PC-9 (cell line): ENCODE data around the gene SYNPR. TPM values are rescaled to one million over a fixed set of nuclear protein-coding genes. Genes with fewer than 3 reads are reported as not detected.

Source experiments
- BruUV-seq: library from RNA; stranded (reverse); fragments of 400-500 nt; replicated peaks from 2 replicates; lab custom pipeline; 2021; lab: Mats Ljungman, UMichigan
- CTCF ChIA-PET: fragments of 300-600 bp; sonication (Branson Sonifier 250); formaldehyde crosslinking; loops from one replicate; lab custom pipeline; 2022; ENCODE audit warnings: antibody characterized with exemption; lab: Charles Lee
- POLR2A ChIA-PET: fragments of 300-600 bp; sonication (Branson Sonifier 250); formaldehyde crosslinking; loops from one replicate; lab custom pipeline; 2022; ENCODE audit warnings: antibody characterized with exemption; ENCODE audit not compliant: unreplicated experiment; lab: Charles Lee
- DNase-seq, 2 experiments: peaks; one replicate each; pipeline versions ENCODE4 v3.0.0 to v3.0.0-alpha.2; 2015 to 2022; ENCODE audit warnings: mixed read lengths in 1 of 2
- H2AFZ ChIP-seq: fragments of 200-600 bp; sonication (generic); 2 replicates; pipeline ENCODE4 v1.8.1; 2017; ENCODE audit warnings: antibody characterized with exemption
- H3F3A ChIP-seq: fragments of 200-600 bp; sonication (generic); 2 replicates; pipeline ENCODE4 v1.8.1; 2017; ENCODE audit warnings: antibody characterized with exemption, mild to moderate bottlenecking, low read depth; ENCODE audit not compliant: insufficient read depth
- H3K27ac ChIP-seq: fragments of 200-600 bp; sonication (generic); 2 replicates; pipeline ENCODE4 v1.6.1; 2016; ENCODE audit warnings: mixed run types
- H3K27me3 ChIP-seq: fragments of 200-600 bp; sonication (generic); 2 replicates; pipeline ENCODE4 v1.6.1; 2016; ENCODE audit warnings: low read depth, mixed run types; ENCODE audit not compliant: insufficient read depth
- H3K36me3 ChIP-seq: fragments of 200-600 bp; sonication (generic); 2 replicates; pipeline ENCODE4 v1.6.1; 2016; ENCODE audit warnings: low read depth, mixed run types
- H3K4me1 ChIP-seq: fragments of 200-600 bp; sonication (generic); replicated peaks from 2 replicates; pipeline ENCODE4 v1.6.1; 2016; ENCODE audit warnings: mixed run types; ENCODE audit not compliant: insufficient read depth
- H3K4me2 ChIP-seq: fragments of 200-600 bp; sonication (generic); 2 replicates; pipeline ENCODE4 v1.6.1; 2017; ENCODE audit warnings: mixed run types
- H3K4me3 ChIP-seq: fragments of 200-600 bp; sonication (generic); 2 replicates; pipeline ENCODE4 v1.6.1; 2016; ENCODE audit warnings: mixed run types
- H3K79me2 ChIP-seq: fragments of 200-600 bp; sonication (generic); 2 replicates; pipeline ENCODE4 v1.6.1; 2017; ENCODE audit warnings: low read depth, mixed run types
- H3K9me2 ChIP-seq: fragments of 200-600 bp; sonication (generic); 2 replicates; pipeline ENCODE4 v1.8.1; 2017; ENCODE audit warnings: mild to moderate bottlenecking; ENCODE audit not compliant: insufficient read depth
- H3K9me3 ChIP-seq: fragments of 200-600 bp; sonication (generic); 2 replicates; pipeline ENCODE4 v1.8.1; 2016; ENCODE audit warnings: low read depth; ENCODE audit not compliant: insufficient read depth
- H4K20me1 ChIP-seq: fragments of 200-600 bp; sonication (generic); 2 replicates; pipeline ENCODE4 v1.8.1; 2017; ENCODE audit not compliant: insufficient read depth
- CTCF ChIP-seq: fragments of 200-600 bp; sonication (generic); conservative IDR thresholded peaks from 2 replicates; pipeline ENCODE4 v1.6.1; 2017; ENCODE audit warnings: mixed run types, antibody characterized with exemption, mild to moderate bottlenecking, moderate library complexity
- EZH2 ChIP-seq: fragments of 200-600 bp; sonication (generic); IDR thresholded peaks from 2 replicates; pipeline ENCODE4 v1.8.0; 2017; ENCODE audit warnings: antibody characterized with exemption, low read depth
- intact Hi-C: fragments of 100-400 bp; cut with micrococcal nuclease; formaldehyde crosslinking; loops from one replicate; pipeline ENCODE4 v1.10.0; 2022; ENCODE audit not compliant: unreplicated experiment
- total RNA-seq: library from RNA; stranded (reverse); gene quantifications from 2 replicates; pipeline ENCODE4 v1.2.3, GENCODE V29; 2021

SYNPR gene
- total RNA-seq, 1 experiment from 2014 or later: not detected

GRCh38 chr3:63656786-63657185 is 378.7 kb downstream of the SYNPR start:
- Histone ChIP-seq H3F3A (no peaks in the 10 kb centered on the region), H3K9me2 (no peaks in the 10 kb centered on the region), H3K36me3 (no peaks in the 10 kb centered on the region), H3K9me3 (no peaks in the 10 kb centered on the region), H3K4me3 (no peak overlapping the region), H3K4me2 (no peak overlapping the region), H3K79me2 (no peaks in the 10 kb centered on the region), H2AFZ (no peak overlapping the region), H4K20me1 (no peaks in the 10 kb centered on the region), H3K27ac (no peak overlapping the region), H3K4me1 (no peaks in the 10 kb centered on the region), H3K27me3 (no peaks in the 10 kb centered on the region)
- TF ChIP-seq EZH2 (no peak), CTCF (no peak)
- POLR2A ChIA-PET: no interaction called here
- CTCF ChIA-PET: no interaction called here
- no peak for DNase-seq
- no TSS peak for BruUV-seq
- intact Hi-C loops: no loop called here

- no TSS peak for BruUV-seq
- ChIA-PET POLR2A (no interaction called here), CTCF (no interaction called here)
- intact Hi-C loops: no loop called here
- DNase-seq: no peak
- Histone ChIP-seq H3K27me3 (no peaks in the 10 kb centered on the region), H3K4me2 (no peak overlapping the region), H3K4me1 (no peaks in the 10 kb centered on the region), H3K36me3 (no peaks in the 10 kb centered on the region), H3F3A (no peaks in the 10 kb centered on the region), H4K20me1 (no peaks in the 10 kb centered on the region), H2AFZ (no peak overlapping the region), H3K9me2 (no peaks in the 10 kb centered on the region), H3K79me2 (no peaks in the 10 kb centered on the region), H3K9me3 (no peaks in the 10 kb centered on the region), H3K27ac (no peak overlapping the region), H3K4me3 (no peak overlapping the region)
- no peak; the same call in 1 of the 2 replicates for TF ChIP-seq CTCF
- TF ChIP-seq EZH2: no peak
Observed at GRCh38 chr3:63661242-63661641, 383.1 kb downstream of the SYNPR start.

DNA sequence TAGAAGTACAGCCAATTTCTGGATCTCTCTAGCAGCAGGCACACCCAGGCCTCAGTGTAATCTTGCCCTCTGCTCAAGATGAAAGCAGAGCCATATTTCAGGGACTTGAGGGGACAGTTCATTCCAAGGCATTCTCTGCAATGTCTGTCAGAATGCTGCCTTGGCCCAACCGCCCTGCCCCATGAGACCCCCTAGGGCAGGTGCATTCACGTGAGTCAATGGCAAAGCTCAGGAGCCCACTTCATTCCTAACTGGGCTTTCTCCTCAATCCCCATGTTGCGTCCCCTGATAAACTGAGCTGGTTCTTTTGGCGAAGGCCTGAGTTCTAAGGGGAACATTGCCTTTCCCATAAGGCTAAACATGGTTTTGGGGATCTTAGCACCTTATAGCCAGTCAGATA is 383.9 kb downstream of the SYNPR start:
- Histone ChIP-seq H3K36me3 (no peaks in the 10 kb centered on the region), H4K20me1 (no peaks in the 10 kb centered on the region), H3K4me1 (no peaks in the 10 kb centered on the region), H3K9me3 (no peaks in the 10 kb centered on the region), H3K9me2 (no peaks in the 10 kb centered on the region), H3F3A (no peaks in the 10 kb centered on the region), H3K79me2 (no peaks in the 10 kb centered on the region), H2AFZ (no peak overlapping the region), H3K4me2 (no peak overlapping the region), H3K27ac (no peak overlapping the region), H3K4me3 (no peak overlapping the region), H3K27me3 (no peaks in the 10 kb centered on the region)
- TF ChIP-seq CTCF: no peak
- no peak for TF ChIP-seq EZH2
- intact Hi-C loops: no loop called here
- DNase-seq: no peak
- ChIA-PET POLR2A (no interaction called here), CTCF (no interaction called here)
- no TSS peak for BruUV-seq
